ENCODE data around the gene TRAPPC4.

DNA sequence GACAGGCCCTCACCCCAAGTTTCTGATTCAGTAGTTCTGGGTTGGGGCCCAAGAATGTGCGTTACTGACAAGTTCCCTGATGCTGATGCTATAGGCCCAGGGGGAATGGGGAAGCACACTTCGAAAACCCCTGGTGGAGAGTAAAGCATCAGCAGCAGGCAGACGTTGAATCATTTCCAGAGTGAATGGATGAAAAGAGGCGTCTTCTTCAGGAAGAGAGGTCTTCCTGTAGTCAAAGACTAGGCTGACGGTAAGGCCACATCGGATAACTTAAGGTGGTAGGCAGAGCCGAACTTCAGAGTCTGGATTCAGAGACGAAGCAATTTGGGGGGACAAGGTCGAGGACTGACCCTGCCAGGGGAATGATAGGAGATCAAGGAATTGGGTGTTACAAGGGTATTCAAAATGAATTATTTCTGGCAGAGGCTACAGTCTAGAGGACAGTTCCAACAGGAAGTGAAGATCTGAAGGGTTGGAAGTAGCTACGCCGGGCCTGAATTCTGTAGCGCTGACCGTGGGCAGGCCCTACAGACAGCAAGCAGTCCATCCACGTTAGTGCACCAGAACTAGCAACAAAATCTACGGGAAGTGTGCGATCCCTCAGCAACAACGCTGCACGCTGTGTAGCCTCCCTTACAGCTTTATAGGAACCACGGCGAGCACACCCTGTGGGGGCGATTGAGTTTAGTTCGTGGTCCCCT lies 21.5 kb upstream of the TRAPPC4 start:
- TF ChIP-seq, protein P1, sequence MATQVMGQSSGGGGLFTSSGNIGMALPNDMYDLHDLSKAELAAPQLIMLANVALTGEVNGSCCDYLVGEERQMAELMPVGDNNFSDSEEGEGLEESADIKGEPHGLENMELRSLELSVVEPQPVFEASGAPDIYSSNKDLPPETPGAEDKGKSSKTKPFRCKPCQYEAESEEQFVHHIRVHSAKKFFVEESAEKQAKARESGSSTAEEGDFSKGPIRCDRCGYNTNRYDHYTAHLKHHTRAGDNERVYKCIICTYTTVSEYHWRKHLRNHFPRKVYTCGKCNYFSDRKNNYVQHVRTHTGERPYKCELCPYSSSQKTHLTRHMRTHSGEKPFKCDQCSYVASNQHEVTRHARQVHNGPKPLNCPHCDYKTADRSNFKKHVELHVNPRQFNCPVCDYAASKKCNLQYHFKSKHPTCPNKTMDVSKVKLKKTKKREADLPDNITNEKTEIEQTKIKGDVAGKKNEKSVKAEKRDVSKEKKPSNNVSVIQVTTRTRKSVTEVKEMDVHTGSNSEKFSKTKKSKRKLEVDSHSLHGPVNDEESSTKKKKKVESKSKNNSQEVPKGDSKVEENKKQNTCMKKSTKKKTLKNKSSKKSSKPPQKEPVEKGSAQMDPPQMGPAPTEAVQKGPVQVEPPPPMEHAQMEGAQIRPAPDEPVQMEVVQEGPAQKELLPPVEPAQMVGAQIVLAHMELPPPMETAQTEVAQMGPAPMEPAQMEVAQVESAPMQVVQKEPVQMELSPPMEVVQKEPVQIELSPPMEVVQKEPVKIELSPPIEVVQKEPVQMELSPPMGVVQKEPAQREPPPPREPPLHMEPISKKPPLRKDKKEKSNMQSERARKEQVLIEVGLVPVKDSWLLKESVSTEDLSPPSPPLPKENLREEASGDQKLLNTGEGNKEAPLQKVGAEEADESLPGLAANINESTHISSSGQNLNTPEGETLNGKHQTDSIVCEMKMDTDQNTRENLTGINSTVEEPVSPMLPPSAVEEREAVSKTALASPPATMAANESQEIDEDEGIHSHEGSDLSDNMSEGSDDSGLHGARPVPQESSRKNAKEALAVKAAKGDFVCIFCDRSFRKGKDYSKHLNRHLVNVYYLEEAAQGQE (IDR thresholded peaks at IDR 0.05; ENCODE audit: insufficient read depth in 1 of 2, low read depth in 2 of 2, low read length in 2 of 2): no peak
- TF ChIP-seq POLR2AphosphoS5 (IDR thresholded peaks at IDR 0.05; ENCODE audit: low read depth, low read length) (0 out of 2 replicates have a peak, but pooled peaks have one; percentile 36), FOXP2 (optimal IDR thresholded peaks at IDR 0.05; ENCODE audit: borderline replicate concordance, extremely low read depth, extremely low read length, insufficient read depth) (no peak), TAF1 (IDR thresholded peaks at IDR 0.05; ENCODE audit: borderline replicate concordance, insufficient read depth, low read length) (peak; percentile 4; the same call in 1 of the 2 replicates)

All from PFSK-1 (cell line).